SK-N-MC (cell line): Measurements from ENCODE around the gene ATG13.

Experiments
- DNase-seq: peaks from one replicate; pipeline ENCODE4 v3.0.0-alpha.2; 2011; ENCODE audit warnings: low read depth, low spot score
- H3K27ac ChIP-seq: fragments of 200-600 bp; sonication (generic); 2 replicates; pipeline ENCODE4 v1.5.1; 2016; ENCODE audit warnings: mixed run types
- H3K36me3 ChIP-seq: fragments of 200-600 bp; sonication (generic); 2 replicates; pipeline ENCODE4 v1.6.1; 2017; ENCODE audit warnings: antibody characterized with exemption, low read length, mixed read lengths; ENCODE audit not compliant: insufficient read depth
- H3K4me3 ChIP-seq: fragments of 200-600 bp; sonication (generic); 2 replicates; pipeline ENCODE4 v1.5.1; 2016
- H3K9ac ChIP-seq: fragments of 200-600 bp; sonication (generic); 2 replicates; pipeline ENCODE4 v1.8.0; 2017; ENCODE audit warnings: mixed run types, mixed read lengths; ENCODE audit not compliant: insufficient read length
- H3K9me3 ChIP-seq: fragments of 200-600 bp; sonication (generic); 2 replicates; pipeline ENCODE4 v1.6.1; 2017; ENCODE audit warnings: low read depth, mild to moderate bottlenecking, antibody characterized with exemption, low read length, moderate library complexity, mixed read lengths
- EZH2 ChIP-seq: fragments of 200-600 bp; sonication (generic); IDR thresholded peaks from one replicate; pipeline ENCODE4 v1.6.1; 2017; ENCODE audit warnings: antibody characterized with exemption
- FOXP2 ChIP-seq: optimal IDR thresholded peaks from 2 replicates; pipeline ENCODE3; 2011; ENCODE audit warnings: mild to moderate bottlenecking, moderate library complexity; ENCODE audit not compliant: insufficient read depth; ENCODE audit errors: extremely low read length, control extremely low read depth
- POLR2AphosphoS5 ChIP-seq: IDR thresholded peaks from 2 replicates; pipeline ENCODE4 v1.6.1; 2012; ENCODE audit warnings: mild to moderate bottlenecking, low read depth, low read length, borderline replicate concordance

Gene ATG13

GRCh38 chr11:46672381-46672839, 55.1 kb downstream of the ATG13 start:
- DNase-seq, result no peak
- Histone ChIP-seq H3K9ac (no peak overlapping the region), H3K36me3 (peaks cover 46% of the 10 kb centered on the region), H3K9me3 (no peaks in the 10 kb centered on the region), H3K27ac (no peak overlapping the region), H3K4me3 (no peak overlapping the region)
- TF ChIP-seq EZH2 (no peak), POLR2AphosphoS5 (no peak), FOXP2 (no peak)

- TF ChIP-seq FOXP2 (no peak), POLR2AphosphoS5 (no peak), EZH2 (no peak)
- no peak for DNase-seq
- Histone ChIP-seq H3K36me3 (peaks cover 34% of the 10 kb centered on the region), H3K9ac (peak overlapping the region; percentile 53), H3K9me3 (no peaks in the 10 kb centered on the region), H3K27ac (peak overlapping the region; percentile 94), H3K4me3 (peak overlapping the region; percentile 52)
Measured at GRCh38 chr11:46673713-46674462, 56.5 kb downstream of the ATG13 start.

GRCh38 chr11:46674463-46675287, 57.3 kb downstream of the ATG13 start:
- peak overlapping the region; percentile 94 for H3K27ac ChIP-seq
- peaks cover 31% of the 10 kb centered on the region for H3K36me3 ChIP-seq
- no peaks in the 10 kb centered on the region for H3K9me3 ChIP-seq
- peak; percentile 83 for DNase-seq
- peak overlapping the region; percentile 53 for H3K9ac ChIP-seq
- H3K4me3 ChIP-seq, result peak overlapping the region; percentile 52
- peak; percentile 55 for TF ChIP-seq POLR2AphosphoS5
- TF ChIP-seq EZH2, result no peak
- TF ChIP-seq FOXP2, result no peak

- no peak for TF ChIP-seq POLR2AphosphoS5
- TF ChIP-seq EZH2, result no peak
- no peak for TF ChIP-seq FOXP2
- no peaks in the 10 kb centered on the region for H3K9me3 ChIP-seq
- H3K36me3 ChIP-seq, result peaks cover 30% of the 10 kb centered on the region
- peak overlapping the region; percentile 52 for H3K4me3 ChIP-seq
- H3K9ac ChIP-seq, result no peak overlapping the region
- H3K27ac ChIP-seq, result peak overlapping the region; percentile 94
- DNase-seq, result no peak
Measured at GRCh38 chr11:46675288-46675851, 58.0 kb downstream of the ATG13 start.

- TF ChIP-seq EZH2 (no peak), FOXP2 (no peak)
- H3K9me3 ChIP-seq, result no peaks in the 10 kb centered on the region
- no peak overlapping the region for H3K4me3 ChIP-seq
- DNase-seq, result no peak
- H3K9ac ChIP-seq, result no peak overlapping the region
- H3K27ac ChIP-seq, result peak overlapping the region; percentile 94
- peaks cover 27% of the 10 kb centered on the region for H3K36me3 ChIP-seq
Measured at GRCh38 chr11:46675949-46676348, 58.6 kb downstream of the ATG13 start.

GRCh38 chr11:46676436-46677158, 59.2 kb downstream of the ATG13 start:
- Histone ChIP-seq H3K27ac (no peak overlapping the region), H3K4me3 (no peak overlapping the region), H3K36me3 (peaks cover 25% of the 10 kb centered on the region), H3K9me3 (no peaks in the 10 kb centered on the region), H3K9ac (no peak overlapping the region)
- TF ChIP-seq POLR2AphosphoS5 (no peak), EZH2 (no peak), FOXP2 (no peak)
- no peak for DNase-seq

- Histone ChIP-seq H3K36me3 (peaks cover 22% of the 10 kb centered on the region), H3K4me3 (no peak overlapping the region), H3K27ac (no peak overlapping the region), H3K9me3 (no peaks in the 10 kb centered on the region), H3K9ac (no peak overlapping the region)
- no peak for DNase-seq
- TF ChIP-seq POLR2AphosphoS5 (no peak), EZH2 (no peak), FOXP2 (no peak)
Measured at GRCh38 chr11:46677169-46677568, 59.8 kb downstream of the ATG13 start.
